Keratinocyte (primary cell): ENCODE measurements around the gene TMEM126A. TPM values are rescaled to one million over a fixed set of nuclear protein-coding genes. Genes with fewer than 3 reads are reported as not detected.

Experiments
- DNase-seq: peaks from one replicate; pipeline ENCODE4 v3.0.0-alpha.2; 2011; ENCODE audit warnings: low read depth, missing footprints, low spot score
- FAIRE-seq: peaks from 2 replicates; lab custom pipeline; 2011; peaks lifted over from hg19 to GRCh38; lab: Jason Lieb, UNC
- H2AFZ ChIP-seq: 2 replicates; pipeline ENCODE4 v1.6.0; 2012; ENCODE audit warnings: low read length, control low read depth, inconsistent platforms; ENCODE audit not compliant: control insufficient read depth
- H3K27ac ChIP-seq: 2 replicates; pipeline ENCODE4 v1.5.1; 2011; ENCODE audit warnings: low read length; ENCODE audit not compliant: control insufficient read depth, insufficient read depth
- H3K27me3 ChIP-seq: 3 replicates; pipeline ENCODE4 v1.6.0; 2011; ENCODE audit warnings: low read length; ENCODE audit not compliant: control insufficient read depth, insufficient read depth; ENCODE audit errors: extremely low read depth
- H3K36me3 ChIP-seq, 2 experiments: 2 replicates in 1 of 2; 3 replicates in 1 of 2; pipeline ENCODE4 v1.5.1; 2011; ENCODE audit warnings: low read length in 2 of 2, mild to moderate bottlenecking in 1 of 2; ENCODE audit not compliant: control insufficient read depth in 2 of 2, insufficient read depth in 2 of 2; ENCODE audit errors: extremely low read depth in 1 of 2
- H3K4me1 ChIP-seq: 3 replicates; pipeline ENCODE4 v1.5.1; 2011; ENCODE audit warnings: low read length; ENCODE audit not compliant: control insufficient read depth, insufficient read depth; ENCODE audit errors: extremely low read depth
- H3K4me2 ChIP-seq: 3 replicates; pipeline ENCODE4 v1.6.0; 2011; ENCODE audit warnings: low read depth, low read length; ENCODE audit not compliant: control insufficient read depth, insufficient read depth; ENCODE audit errors: extremely low read depth
- H3K4me3 ChIP-seq, 3 experiments: fragments of 200-600 bp in 1 of 3; sonication (generic) in 1 of 3; 2 replicates in 2 of 3; 3 replicates in 1 of 3; pipeline ENCODE4 v1.5.1; 2011 to 2016; ENCODE audit warnings: low read length in 3 of 3, mild to moderate bottlenecking in 3 of 3, control low read depth in 2 of 3, inconsistent platforms in 1 of 3, low read depth in 1 of 3, mixed read lengths in 1 of 3, mixed run types in 1 of 3, moderate library complexity in 1 of 3; ENCODE audit not compliant: control insufficient read depth in 2 of 3, insufficient read depth in 2 of 3; ENCODE audit errors: extremely low read depth in 1 of 3
- H3K79me2 ChIP-seq: 2 replicates; pipeline ENCODE4 v1.6.0; 2012; ENCODE audit warnings: low read length; ENCODE audit not compliant: control insufficient read depth, insufficient read depth
- H3K9ac ChIP-seq: 3 replicates; pipeline ENCODE4 v1.6.0; 2011; ENCODE audit warnings: low read length; ENCODE audit not compliant: control insufficient read depth, insufficient read depth; ENCODE audit errors: extremely low read depth
- H3K9me1 ChIP-seq: 3 replicates; pipeline ENCODE4 v1.6.0; 2011; ENCODE audit warnings: low read length; ENCODE audit not compliant: control insufficient read depth, insufficient read depth; ENCODE audit errors: extremely low read depth
- H3K9me3 ChIP-seq: 2 replicates; pipeline ENCODE4 v1.5.1; 2012; ENCODE audit warnings: low read depth, low read length; ENCODE audit not compliant: control insufficient read depth
- H4K20me1 ChIP-seq: 3 replicates; pipeline ENCODE4 v1.6.0; 2011; ENCODE audit warnings: low read length; ENCODE audit not compliant: control insufficient read depth, insufficient read depth; ENCODE audit errors: extremely low read depth
- EZH2 ChIP-seq: IDR thresholded peaks from one replicate; pipeline ENCODE4 v1.6.1; 2012; ENCODE audit warnings: inconsistent platforms, mild to moderate bottlenecking, low read length, moderate library complexity
- dilution Hi-C: fragments of 300-500 bp; cut with MboI; formaldehyde crosslinking; loops from one replicate; pipeline ENCODE4 v1.7.0; 2020; ENCODE audit warnings: low sequenced_read_pairs; ENCODE audit not compliant: extremely low pct_ligation_motif_present
- polyA plus RNA-seq, 5 experiments: library from polyadenylated mRNA; depleted of rRNA in 3 of 5; stranded (reverse) in 3 of 5; stranded (forward) in 1 of 5; unstranded in 1 of 5; fragments of >200 nt; gene quantifications; 1 replicate in 1 of 5; 2 replicates in 3 of 5; 3 replicates in 1 of 5; pipeline versions ENCODE4 v1.2.1 to v1.2.3, GENCODE V29; 2011 to 2012; ENCODE audit warnings: missing spikeins in 2 of 5, low read depth in 1 of 5, low replicate concordance in 1 of 5
- TF ChIP-seq, protein P1 (sequence below), 3 experiments: IDR thresholded peaks in 1 of 3; conservative IDR thresholded peaks in 1 of 3; optimal IDR thresholded peaks in 1 of 3; 2 replicates in 2 of 3; 3 replicates in 1 of 3; pipeline versions ENCODE3 to v1.5.1; 2011; ENCODE audit warnings: low read length in 3 of 3, mild to moderate bottlenecking in 3 of 3, moderate library complexity in 2 of 3, control low read depth in 1 of 3, inconsistent platforms in 1 of 3; ENCODE audit not compliant: insufficient read depth in 2 of 3; ENCODE audit errors: extremely low read depth in 1 of 3

The TMEM126A gene
- polyA plus RNA-seq, 1 donor (not counting 4 experiments of a cell fraction or from before 2014, with no cell fraction given), result 70.2 TPM

DNA sequence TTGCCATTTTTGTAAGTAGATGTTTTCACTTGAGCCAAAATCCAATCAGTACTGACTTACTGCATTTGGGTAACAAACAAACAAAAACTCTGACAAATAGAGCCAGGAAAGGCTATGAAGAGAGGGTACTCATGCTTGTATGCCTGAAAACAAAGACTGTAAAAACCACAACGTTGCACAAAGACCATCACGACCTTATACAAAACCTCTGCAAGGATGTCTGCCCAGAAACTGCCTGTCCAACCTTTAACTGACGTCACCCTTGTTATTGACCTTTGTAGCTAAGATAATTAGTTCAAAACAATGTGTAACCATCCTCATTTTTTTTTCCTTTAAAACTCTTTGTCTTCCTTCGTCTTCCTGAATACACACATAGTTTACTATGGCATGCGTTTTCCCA, 18.0 kb downstream of the TMEM126A start:
- H3K4me3 ChIP-seq, result no peak overlapping the region
- DNase-seq, result no peak

DNA sequence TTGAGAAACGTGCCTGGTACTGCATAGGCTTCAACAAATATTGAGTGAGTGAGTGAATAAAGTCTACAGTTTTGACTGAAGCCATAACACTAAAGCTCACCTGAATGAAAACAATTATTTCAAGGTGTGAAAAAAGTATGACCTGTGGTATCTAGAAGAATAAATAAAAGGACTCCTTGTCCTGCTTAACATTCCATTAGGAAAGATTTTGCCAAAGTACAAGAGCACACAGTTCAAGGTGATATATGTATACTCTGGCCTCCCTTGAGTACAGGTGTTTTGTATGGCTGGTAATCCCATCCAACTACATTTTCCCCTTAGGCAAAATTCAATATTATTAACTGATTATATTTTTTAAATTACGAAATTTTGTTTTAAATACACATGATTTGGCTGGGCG, 18.9 kb downstream of the TMEM126A start:
- Histone ChIP-seq H4K20me1 (peaks cover 16% of the 10 kb centered on the region), H3K9me1 (no peaks in the 10 kb centered on the region), H3K27ac (no peak overlapping the region), H3K36me3 (no peaks in the 10 kb centered on the region), H3K79me2 (peaks cover 32% of the 10 kb centered on the region), H3K27me3 (no peaks in the 10 kb centered on the region), H3K4me2 (no peak overlapping the region), H3K4me3 (no peak overlapping the region), H2AFZ (no peak overlapping the region), H3K9me3 (no peaks in the 10 kb centered on the region), H3K4me1 (peaks cover 7% of the 10 kb centered on the region), H3K9ac (no peak overlapping the region)
- dilution Hi-C loops, result no loop called here
- no peak for TF ChIP-seq EZH2
- TF ChIP-seq, protein P1, sequence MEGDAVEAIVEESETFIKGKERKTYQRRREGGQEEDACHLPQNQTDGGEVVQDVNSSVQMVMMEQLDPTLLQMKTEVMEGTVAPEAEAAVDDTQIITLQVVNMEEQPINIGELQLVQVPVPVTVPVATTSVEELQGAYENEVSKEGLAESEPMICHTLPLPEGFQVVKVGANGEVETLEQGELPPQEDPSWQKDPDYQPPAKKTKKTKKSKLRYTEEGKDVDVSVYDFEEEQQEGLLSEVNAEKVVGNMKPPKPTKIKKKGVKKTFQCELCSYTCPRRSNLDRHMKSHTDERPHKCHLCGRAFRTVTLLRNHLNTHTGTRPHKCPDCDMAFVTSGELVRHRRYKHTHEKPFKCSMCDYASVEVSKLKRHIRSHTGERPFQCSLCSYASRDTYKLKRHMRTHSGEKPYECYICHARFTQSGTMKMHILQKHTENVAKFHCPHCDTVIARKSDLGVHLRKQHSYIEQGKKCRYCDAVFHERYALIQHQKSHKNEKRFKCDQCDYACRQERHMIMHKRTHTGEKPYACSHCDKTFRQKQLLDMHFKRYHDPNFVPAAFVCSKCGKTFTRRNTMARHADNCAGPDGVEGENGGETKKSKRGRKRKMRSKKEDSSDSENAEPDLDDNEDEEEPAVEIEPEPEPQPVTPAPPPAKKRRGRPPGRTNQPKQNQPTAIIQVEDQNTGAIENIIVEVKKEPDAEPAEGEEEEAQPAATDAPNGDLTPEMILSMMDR (optimal IDR thresholded peaks at IDR 0.05 in 1 of 3, IDR thresholded peaks at IDR 0.05 in 1 of 3, conservative IDR thresholded peaks at IDR 0.05 in 1 of 3; ENCODE audit: extremely low read depth in 1 of 3, insufficient read depth in 2 of 3, low read length in 3 of 3), result no peak
- FAIRE-seq, result no peak
- DNase-seq, result no peak

More for the DNA sequence above, 18.0 kb downstream of the TMEM126A start:
- no peak overlapping the region for H3K9ac ChIP-seq
- no peak overlapping the region for H3K4me2 ChIP-seq
- no peaks in the 10 kb centered on the region for H3K36me3 ChIP-seq
- TF ChIP-seq, protein P1 (optimal IDR thresholded peaks at IDR 0.05 in 1 of 3, IDR thresholded peaks at IDR 0.05 in 1 of 3, conservative IDR thresholded peaks at IDR 0.05 in 1 of 3; ENCODE audit: extremely low read depth in 1 of 3, insufficient read depth in 2 of 3, low read length in 3 of 3), result no peak
- TF ChIP-seq EZH2, result no peak
- no peak for FAIRE-seq
- no peaks in the 10 kb centered on the region for H3K9me3 ChIP-seq
- dilution Hi-C loops, result no loop called here
- no peaks in the 10 kb centered on the region for H3K27me3 ChIP-seq
- no peak overlapping the region for H3K27ac ChIP-seq
- peaks cover 41% of the 10 kb centered on the region for H3K79me2 ChIP-seq
- no peaks in the 10 kb centered on the region for H3K9me1 ChIP-seq
- peaks cover 11% of the 10 kb centered on the region for H3K4me1 ChIP-seq
- H4K20me1 ChIP-seq, result peaks cover 20% of the 10 kb centered on the region
- H2AFZ ChIP-seq, result peak overlapping the region; percentile 92
